ENCODE data around the gene DARS1. TPM values are rescaled to one million over a fixed set of nuclear protein-coding genes. Genes with fewer than 3 reads are reported as not detected.
A peak's percentile ranks its signal among the peaks of the same experiment; 100 is the strongest.

The DARS1 gene
- total RNA-seq, 1 donor from 2014 or later: 67.3 TPM

GRCh38 chr2:136019306-136019705 is 33.9 kb upstream of the DARS1 start:
- DNase-seq (ENCODE audit: missing footprints): no peak
- intact Hi-C loops (cut with DNase I): no loop called here
- ATAC-seq: no peak

GRCh38 chr2:136017786-136018185 is 32.4 kb upstream of the DARS1 start:
- no peak for DNase-seq (ENCODE audit: missing footprints)
- no peak for ATAC-seq
- intact Hi-C loops (cut with DNase I): no loop called here

GRCh38 chr2:136016836-136017235 is 31.4 kb upstream of the DARS1 start:
- DNase-seq (ENCODE audit: missing footprints): no peak
- ATAC-seq: no peak
- intact Hi-C loops (cut with DNase I): no loop called here

- DNase-seq (ENCODE audit: missing footprints) (no peak), ATAC-seq (no peak)
- intact Hi-C loops (cut with DNase I): no loop called here
Observed at GRCh38 chr2:136016427-136016826, 31.0 kb upstream of the DARS1 start.

- intact Hi-C loops (cut with DNase I): no loop called here
- ATAC-seq: no peak
Observed at GRCh38 chr2:136015699-136016098, 30.3 kb upstream of the DARS1 start.

GRCh38 chr2:136014411-136014810 is 29.0 kb upstream of the DARS1 start:
- intact Hi-C loops (cut with DNase I): loop anchor here (5.0 kb wide), 1 partner anchor 103 kb away; the partner anchor contains the start of gene CXCR4
- ATAC-seq: no peak

More at GRCh38 chr2:136015699-136016098, 30.3 kb upstream of the DARS1 start:
- DNase-seq (ENCODE audit: missing footprints): no peak

GRCh38 chr2:136013955-136014354 is 28.5 kb upstream of the DARS1 start:
- DNase-seq (ENCODE audit: missing footprints): no peak
- intact Hi-C loops (cut with DNase I): loop anchor here (5.0 kb wide), 1 partner anchor 103 kb away; the partner anchor contains the start of gene CXCR4
- ATAC-seq: peak; percentile 67

More at GRCh38 chr2:136014411-136014810, 29.0 kb upstream of the DARS1 start:
- no peak for DNase-seq (ENCODE audit: missing footprints)

- no peak for ATAC-seq
- intact Hi-C loops (cut with DNase I): loop anchor here (5.0 kb wide), 1 partner anchor 104 kb away; the partner anchor contains the start of gene CXCR4
- no peak for DNase-seq (ENCODE audit: missing footprints)
Observed at GRCh38 chr2:136013136-136013685, 27.8 kb upstream of the DARS1 start.

GRCh38 chr2:136012315-136012714 is 26.9 kb upstream of the DARS1 start:
- ATAC-seq (no peak), DNase-seq (ENCODE audit: missing footprints) (no peak)
- intact Hi-C loops (cut with DNase I): loop anchor here (5.0 kb wide), 1 partner anchor 105 kb away; the partner anchor contains the start of gene CXCR4

GRCh38 chr2:136010126-136010525 is 24.7 kb upstream of the DARS1 start:
- DNase-seq (ENCODE audit: missing footprints): no peak
- no peak for ATAC-seq
- intact Hi-C loops (cut with DNase I): loop anchor here (5.0 kb wide), 1 partner anchor 107 kb away; the partner anchor contains the start of gene CXCR4

GRCh38 chr2:136008205-136008865 is 22.9 kb upstream of the DARS1 start:
- peak; percentile 84 for DNase-seq (ENCODE audit: missing footprints)
- ATAC-seq: peak; percentile 76
- intact Hi-C loops (cut with DNase I): no loop called here

GRCh38 chr2:136006658-136007057 is 21.2 kb upstream of the DARS1 start:
- ATAC-seq: no peak
- no peak for DNase-seq (ENCODE audit: missing footprints)
- intact Hi-C loops (cut with DNase I): no loop called here

GRCh38 chr2:136005462-136006196 is 20.2 kb upstream of the DARS1 start:
- ATAC-seq (no peak), DNase-seq (ENCODE audit: missing footprints) (no peak)
- intact Hi-C loops (cut with DNase I): no loop called here

GRCh38 chr2:136004965-136005364 is 19.5 kb upstream of the DARS1 start:
- no peak for DNase-seq (ENCODE audit: missing footprints)
- intact Hi-C loops (cut with DNase I): no loop called here
- ATAC-seq: no peak

GRCh38 chr2:136001131-136001530 is 15.7 kb upstream of the DARS1 start:
- ATAC-seq (no peak), DNase-seq (ENCODE audit: missing footprints) (no peak)
- intact Hi-C loops (cut with DNase I): no loop called here

GRCh38 chr2:136000502-136000901 is 15.1 kb upstream of the DARS1 start:
- intact Hi-C loops (cut with DNase I): no loop called here
- ATAC-seq (peak; percentile 50), DNase-seq (ENCODE audit: missing footprints) (no peak)

- intact Hi-C loops (cut with DNase I): no loop called here
- no peak for ATAC-seq
- no peak for DNase-seq (ENCODE audit: missing footprints)
Observed at GRCh38 chr2:135999899-136000298, 14.5 kb upstream of the DARS1 start.

GRCh38 chr2:135998879-135999278 is 13.5 kb upstream of the DARS1 start:
- ATAC-seq: no peak
- intact Hi-C loops (cut with DNase I): no loop called here
- DNase-seq (ENCODE audit: missing footprints): no peak

GRCh38 chr2:135997380-135997779 is 12.0 kb upstream of the DARS1 start:
- intact Hi-C loops (cut with DNase I): no loop called here
- no peak for ATAC-seq
- DNase-seq (ENCODE audit: missing footprints): no peak

GRCh38 chr2:135996304-135996703 is 10.9 kb upstream of the DARS1 start:
- DNase-seq (ENCODE audit: missing footprints) (no peak), ATAC-seq (no peak)
- intact Hi-C loops (cut with DNase I): no loop called here

All from Right ventricle myocardium inferior (tissue), 1 donor.